ENCODE measurements around the gene IFNA13.
"Not testable (repeated sequence)": the region's sequence is repeated elsewhere in the genome, so short reads cannot be mapped to it uniquely, and the experiment has no call there.

IFNA13 gene

DNA sequence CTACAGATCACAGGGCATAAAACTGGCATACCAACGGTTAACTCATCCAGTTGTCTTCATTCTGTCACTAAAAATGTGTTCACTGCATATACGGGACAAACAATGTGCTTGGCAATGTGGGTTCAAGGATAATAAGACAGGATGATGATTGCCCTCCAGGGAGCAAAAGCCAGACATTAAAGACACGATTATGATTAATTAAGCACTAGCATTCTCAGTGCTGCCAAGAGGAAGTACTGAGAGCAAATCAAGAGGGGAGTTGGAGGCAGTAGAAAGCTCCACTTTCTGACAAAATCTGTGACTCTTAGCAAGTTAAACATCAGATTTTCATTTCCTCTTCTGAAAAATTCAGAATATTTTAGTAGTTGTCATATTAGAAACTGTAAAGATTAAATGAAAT lies 32.1 kb upstream of the IFNA13 start:
- H3K27ac ChIP-seq (ENCODE audit: low read depth in 2 of 2, low read length in 2 of 2), result no peak overlapping the region
- H3K9ac ChIP-seq (ENCODE audit: low read depth in 1 of 2, low read length in 2 of 2), result no peak overlapping the region
- H3K4me3 ChIP-seq (ENCODE audit: low read length in 2 of 2), result no peak overlapping the region
- H3K27me3 ChIP-seq (ENCODE audit: control insufficient read depth in 2 of 2, insufficient read depth in 2 of 2, low read length in 2 of 2), result peaks cover 17 to 31% of the 10 kb centered on the region in 2 donors
- H3K36me3 ChIP-seq (ENCODE audit: control insufficient read depth in 2 of 2, insufficient read depth in 2 of 2, low read length in 2 of 2), result no peaks in the 10 kb centered on the region
- no peaks in the 10 kb centered on the region for H3K9me3 ChIP-seq (ENCODE audit: control insufficient read depth in 2 of 2, low read length in 2 of 2)
- peaks cover 6 to 12% of the 10 kb centered on the region in 2 donors for H3K4me1 ChIP-seq (ENCODE audit: control insufficient read depth in 2 of 2, insufficient read depth in 2 of 2, low read length in 2 of 2)

DNA sequence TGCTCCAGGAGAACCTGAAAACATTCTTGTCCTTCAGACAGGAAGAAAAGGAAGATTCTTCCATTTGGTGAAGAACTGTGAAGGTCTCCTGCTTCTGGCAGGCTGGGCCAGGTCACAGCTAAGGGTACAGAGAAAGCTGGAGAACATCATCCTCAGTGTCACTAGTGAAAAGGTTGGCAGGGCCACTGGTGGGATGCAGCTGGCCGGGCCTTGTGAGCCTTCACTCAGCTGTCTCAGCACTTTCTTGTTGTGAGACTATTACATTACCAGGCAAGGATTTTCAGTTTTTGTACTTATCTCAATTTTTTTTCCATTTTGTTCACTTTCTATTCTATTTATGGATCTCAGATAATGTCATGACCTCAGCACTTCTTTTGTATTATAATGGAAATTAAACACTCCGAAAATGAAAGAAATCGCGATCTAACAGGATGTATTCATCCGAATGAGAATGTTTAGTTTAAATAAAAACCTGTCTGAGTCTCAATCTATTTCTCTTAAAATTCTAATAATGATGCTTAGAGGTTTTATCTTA lies 31.2 kb upstream of the IFNA13 start:
- no peaks in the 10 kb centered on the region for H3K36me3 ChIP-seq (ENCODE audit: control insufficient read depth in 2 of 2, insufficient read depth in 2 of 2, low read length in 2 of 2)
- no peak overlapping the region for H3K4me3 ChIP-seq (ENCODE audit: low read length in 2 of 2)
- no peak overlapping the region for H3K27ac ChIP-seq (ENCODE audit: low read depth in 2 of 2, low read length in 2 of 2)
- peaks cover 6 to 12% of the 10 kb centered on the region in 2 donors for H3K4me1 ChIP-seq (ENCODE audit: control insufficient read depth in 2 of 2, insufficient read depth in 2 of 2, low read length in 2 of 2)
- H3K9me3 ChIP-seq (ENCODE audit: control insufficient read depth in 2 of 2, low read length in 2 of 2), result no peaks in the 10 kb centered on the region
- H3K27me3 ChIP-seq (ENCODE audit: control insufficient read depth in 2 of 2, insufficient read depth in 2 of 2, low read length in 2 of 2), result peaks cover 19 to 35% of the 10 kb centered on the region in 2 donors
- H3K9ac ChIP-seq (ENCODE audit: low read depth in 1 of 2, low read length in 2 of 2), result no peak overlapping the region

DNA sequence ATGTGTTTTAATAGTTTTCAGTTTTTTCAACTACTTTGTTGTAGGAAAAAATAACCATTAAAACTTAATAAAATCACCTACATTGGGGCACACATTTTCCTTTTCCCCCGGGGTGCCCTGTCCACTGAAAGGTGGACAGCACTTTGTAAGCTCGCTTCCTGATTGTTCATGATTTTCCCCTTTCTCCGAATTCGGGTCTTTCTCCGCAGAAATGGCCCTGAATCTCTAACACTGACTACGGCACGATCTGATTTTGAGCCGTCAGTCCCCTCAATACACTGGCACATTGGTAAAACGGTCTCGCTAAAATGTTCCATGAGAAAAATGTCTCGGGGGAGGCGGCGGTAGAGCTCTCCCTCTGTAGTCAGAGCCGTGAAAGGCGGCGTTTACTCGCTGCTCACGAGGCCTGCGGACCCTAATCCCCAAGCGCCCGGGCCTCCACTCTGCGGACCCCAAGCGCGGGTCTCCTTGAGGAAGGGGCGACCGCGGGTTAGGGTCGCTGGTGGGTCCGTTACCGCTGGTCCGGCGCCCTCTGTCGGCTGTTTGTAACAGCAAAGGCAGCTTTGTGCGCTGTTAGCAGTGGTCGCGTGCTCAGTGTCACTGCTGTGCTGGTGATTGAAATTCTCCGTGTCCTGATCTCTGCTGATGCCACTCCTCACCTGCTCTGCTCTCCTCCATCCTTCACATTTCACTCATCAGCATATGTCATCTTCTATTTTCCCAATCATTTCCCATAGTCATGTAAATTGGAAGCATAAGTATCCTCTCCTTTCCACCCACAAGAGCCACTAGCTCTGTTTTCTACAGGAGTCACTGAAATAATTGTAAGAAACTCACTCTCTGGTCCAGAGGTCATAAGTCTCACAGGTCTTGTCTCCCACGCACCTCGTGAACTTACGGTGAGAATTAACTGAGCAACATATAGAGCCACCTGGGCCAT lies 28.2 kb upstream of the IFNA13 start:
- Histone ChIP-seq H3K4me1 (ENCODE audit: control insufficient read depth in 2 of 2, insufficient read depth in 2 of 2, low read length in 2 of 2) (peaks cover 0 to 6% of the 10 kb centered on the region in 2 donors), H3K9ac (ENCODE audit: low read depth in 1 of 2, low read length in 2 of 2) (peak overlapping the region; percentile 5 to 21), H3K9me3 (ENCODE audit: control insufficient read depth in 2 of 2, low read length in 2 of 2) (no peaks in the 10 kb centered on the region), H3K4me3 (ENCODE audit: low read length in 2 of 2) (peak overlapping the region; percentile 55 to 65), H3K36me3 (ENCODE audit: control insufficient read depth in 2 of 2, insufficient read depth in 2 of 2, low read length in 2 of 2) (no peaks in the 10 kb centered on the region), H3K27me3 (ENCODE audit: control insufficient read depth in 2 of 2, insufficient read depth in 2 of 2, low read length in 2 of 2) (peaks cover 24 to 42% of the 10 kb centered on the region in 2 donors), H3K27ac (ENCODE audit: low read depth in 2 of 2, low read length in 2 of 2) (no peak overlapping the region)

DNA sequence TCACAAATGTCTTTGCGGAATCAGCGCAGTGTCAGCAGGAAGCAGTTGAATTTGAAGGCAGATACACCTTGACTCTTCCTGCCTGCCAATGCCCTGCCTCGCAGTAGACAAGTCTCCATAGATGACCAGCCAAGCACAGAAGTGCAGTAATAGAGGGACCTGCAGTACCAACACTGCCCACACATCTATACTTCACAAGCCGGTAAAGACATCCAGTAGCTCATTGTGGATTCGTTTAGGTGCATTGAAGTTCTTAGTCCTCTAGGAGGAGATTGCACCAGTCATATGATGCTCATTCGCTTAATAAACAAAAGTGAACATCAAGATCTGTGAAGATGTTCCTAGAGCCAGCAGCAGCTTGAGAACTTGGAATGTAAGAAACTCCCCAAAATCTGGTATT lies 24.4 kb upstream of the IFNA13 start:
- Histone ChIP-seq H3K27ac (ENCODE audit: low read depth in 2 of 2, low read length in 2 of 2) (no peak overlapping the region), H3K4me1 (ENCODE audit: control insufficient read depth in 2 of 2, insufficient read depth in 2 of 2, low read length in 2 of 2) (peaks cover 0 to 6% of the 10 kb centered on the region in 2 donors), H3K9ac (ENCODE audit: low read depth in 1 of 2, low read length in 2 of 2) (no peak overlapping the region), H3K27me3 (ENCODE audit: control insufficient read depth in 2 of 2, insufficient read depth in 2 of 2, low read length in 2 of 2) (peaks cover 24 to 42% of the 10 kb centered on the region in 2 donors), H3K9me3 (ENCODE audit: control insufficient read depth in 2 of 2, low read length in 2 of 2) (no peaks in the 10 kb centered on the region), H3K4me3 (ENCODE audit: low read length in 2 of 2) (no peak overlapping the region), H3K36me3 (ENCODE audit: control insufficient read depth in 2 of 2, insufficient read depth in 2 of 2, low read length in 2 of 2) (no peaks in the 10 kb centered on the region)

DNA sequence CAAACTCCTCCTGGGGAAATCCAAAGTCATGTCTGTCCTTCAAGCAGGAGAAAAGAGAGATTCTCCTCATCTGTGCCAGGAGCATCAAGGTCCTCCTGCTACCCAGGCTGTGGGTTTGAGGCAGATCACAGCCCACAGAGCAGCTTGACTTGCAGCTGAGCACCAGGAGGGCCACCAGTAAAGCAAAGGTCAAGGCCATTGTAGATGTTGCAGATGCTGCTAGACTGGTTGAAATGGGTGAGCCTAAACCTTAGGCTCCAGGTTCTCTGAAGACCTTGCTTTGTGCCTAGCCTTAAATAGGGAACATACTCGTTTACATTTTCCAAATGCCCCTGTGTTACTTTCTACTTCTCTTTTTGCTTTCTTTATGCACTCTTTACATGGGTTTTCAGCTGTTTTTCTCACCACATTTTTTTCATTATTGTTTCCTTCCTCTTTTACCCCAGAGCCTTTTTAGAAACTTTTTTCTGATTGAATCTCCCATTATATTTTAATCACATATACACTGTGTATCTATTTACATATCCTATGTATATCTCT lies 17.3 kb upstream of the IFNA13 start, which contains the start of gene IFNA2:
Gene IFNA2 (minus strand): TSS at position 268 of the 540 bp plus-strand sequence. CDS start 69 bp downstream, at position 199.
- H3K27me3 ChIP-seq (ENCODE audit: control insufficient read depth in 2 of 2, insufficient read depth in 2 of 2, low read length in 2 of 2), result peaks cover 3 to 4% of the 10 kb centered on the region in 2 donors
- H3K4me1 ChIP-seq (ENCODE audit: control insufficient read depth in 2 of 2, insufficient read depth in 2 of 2, low read length in 2 of 2), result no peaks in the 10 kb centered on the region
- no peak within 1 kb of the TSS for H3K4me3 ChIP-seq (ENCODE audit: low read length in 2 of 2)
- H3K36me3 ChIP-seq (ENCODE audit: control insufficient read depth in 2 of 2, insufficient read depth in 2 of 2, low read length in 2 of 2), result no peaks in the 10 kb centered on the region
- H3K27ac ChIP-seq (ENCODE audit: low read depth in 2 of 2, low read length in 2 of 2), result no peak within 1 kb of the TSS
- no peak within 1 kb of the TSS for H3K9ac ChIP-seq (ENCODE audit: low read depth in 1 of 2, low read length in 2 of 2)
- no peaks in the 10 kb centered on the region for H3K9me3 ChIP-seq (ENCODE audit: control insufficient read depth in 2 of 2, low read length in 2 of 2)

DNA sequence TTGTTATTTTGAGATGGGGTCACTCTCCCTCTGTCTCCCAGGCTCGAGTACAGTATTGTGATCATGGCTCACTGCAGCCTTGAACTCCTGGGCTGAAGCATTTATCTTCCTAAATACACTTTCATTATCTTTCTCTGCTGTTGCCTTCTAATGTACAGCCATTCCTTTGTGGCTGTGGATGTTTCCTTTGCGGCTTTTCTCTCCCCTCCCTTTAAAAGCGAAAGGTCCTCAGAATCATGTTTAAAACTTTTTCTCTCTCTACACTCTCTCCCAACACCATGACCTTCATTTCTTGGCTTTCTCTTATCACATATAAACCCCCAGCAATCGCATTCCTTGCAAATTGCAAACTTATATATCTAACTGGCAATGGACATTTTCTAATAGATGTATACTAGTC lies 15.8 kb upstream of the IFNA13 start:
- Histone ChIP-seq H3K27me3 (ENCODE audit: control insufficient read depth in 2 of 2, insufficient read depth in 2 of 2, low read length in 2 of 2) (peaks cover 0 to 4% of the 10 kb centered on the region in 2 donors), H3K4me1 (ENCODE audit: control insufficient read depth in 2 of 2, insufficient read depth in 2 of 2, low read length in 2 of 2) (no peaks in the 10 kb centered on the region), H3K4me3 (ENCODE audit: low read length in 2 of 2) (no peak overlapping the region), H3K9ac (ENCODE audit: low read depth in 1 of 2, low read length in 2 of 2) (no peak overlapping the region), H3K27ac (ENCODE audit: low read depth in 2 of 2, low read length in 2 of 2) (no peak overlapping the region), H3K36me3 (ENCODE audit: control insufficient read depth in 2 of 2, insufficient read depth in 2 of 2, low read length in 2 of 2) (no peaks in the 10 kb centered on the region), H3K9me3 (ENCODE audit: control insufficient read depth in 2 of 2, low read length in 2 of 2) (no peaks in the 10 kb centered on the region)

DNA sequence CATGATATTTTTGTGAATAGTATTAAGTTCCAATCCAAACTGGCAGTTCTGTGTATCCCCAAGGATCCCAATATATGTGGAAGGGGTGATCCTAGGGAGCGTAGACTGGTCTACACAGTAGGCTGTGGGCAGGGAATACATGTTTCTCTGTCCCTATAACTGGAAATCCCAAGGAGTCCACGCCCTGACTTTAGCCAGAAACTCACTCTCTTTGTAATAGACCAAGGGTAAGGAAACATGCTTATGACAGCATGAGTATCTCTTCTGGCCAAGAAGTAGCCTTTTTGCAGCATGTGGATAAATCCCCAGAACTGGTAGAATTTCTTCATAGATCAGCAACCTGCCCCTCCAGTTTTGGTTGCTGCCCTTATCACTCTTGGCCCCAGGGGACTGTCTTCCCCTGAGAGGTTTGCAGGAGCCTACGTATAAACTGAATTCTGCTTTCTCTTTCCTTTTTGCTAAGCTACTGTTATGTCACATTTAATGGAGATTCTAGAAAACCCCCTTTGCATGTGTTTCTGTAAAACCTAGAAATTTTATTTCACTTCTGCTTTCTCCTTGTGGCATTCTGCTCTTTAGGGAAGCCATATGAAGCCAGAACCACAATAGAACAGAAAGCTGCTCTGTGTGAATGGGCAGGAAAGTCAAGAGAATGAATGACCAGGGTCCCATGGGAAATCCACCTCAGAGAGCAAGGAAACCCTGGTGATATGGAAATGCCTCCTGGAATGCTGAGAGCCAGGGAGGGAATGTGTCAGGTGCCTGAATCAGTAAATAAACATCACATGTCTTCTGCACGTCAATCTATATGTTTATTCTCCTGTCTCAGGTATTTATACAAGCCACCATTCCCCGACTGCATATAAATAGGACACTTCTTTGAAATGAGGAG lies 13.8 kb upstream of the IFNA13 start:
- no peak overlapping the region for H3K9ac ChIP-seq (ENCODE audit: low read depth in 1 of 2, low read length in 2 of 2)
- H3K4me1 ChIP-seq (ENCODE audit: control insufficient read depth in 2 of 2, insufficient read depth in 2 of 2, low read length in 2 of 2), result no peaks in the 10 kb centered on the region
- no peaks in the 10 kb centered on the region for H3K9me3 ChIP-seq (ENCODE audit: control insufficient read depth in 2 of 2, low read length in 2 of 2)
- H3K36me3 ChIP-seq (ENCODE audit: control insufficient read depth in 2 of 2, insufficient read depth in 2 of 2, low read length in 2 of 2), result no peaks in the 10 kb centered on the region
- no peak overlapping the region for H3K4me3 ChIP-seq (ENCODE audit: low read length in 2 of 2)
- no peaks in the 10 kb centered on the region for H3K27me3 ChIP-seq (ENCODE audit: control insufficient read depth in 2 of 2, insufficient read depth in 2 of 2, low read length in 2 of 2)
- no peak overlapping the region for H3K27ac ChIP-seq (ENCODE audit: low read depth in 2 of 2, low read length in 2 of 2)

DNA sequence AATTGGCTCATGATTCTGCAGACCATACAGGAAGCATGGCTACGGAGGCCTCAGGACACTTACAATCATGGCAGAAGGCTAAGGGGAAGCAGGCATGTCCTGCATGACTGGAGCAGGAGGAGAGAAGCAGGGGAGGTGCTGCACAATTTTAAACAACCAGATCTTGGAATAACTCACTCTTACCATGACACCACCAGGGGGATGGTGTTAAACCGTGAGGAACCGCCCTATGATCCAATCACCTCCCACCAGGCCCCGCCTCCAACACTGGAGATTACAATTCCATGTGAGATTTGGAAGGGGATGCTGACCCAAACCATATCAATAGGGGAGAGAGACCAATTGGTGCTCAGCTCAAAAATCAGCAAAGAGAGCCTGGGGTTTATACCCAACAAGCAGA lies 3.6 kb upstream of the IFNA13 start:
- H3K4me1 ChIP-seq (ENCODE audit: control insufficient read depth in 2 of 2, insufficient read depth in 2 of 2, low read length in 2 of 2); H3K9me3 ChIP-seq (ENCODE audit: control insufficient read depth in 2 of 2, low read length in 2 of 2); H3K27ac ChIP-seq (ENCODE audit: low read depth in 2 of 2, low read length in 2 of 2); H3K4me3 ChIP-seq (ENCODE audit: low read length in 2 of 2); H3K9ac ChIP-seq (ENCODE audit: low read depth in 1 of 2, low read length in 2 of 2); H3K36me3 ChIP-seq (ENCODE audit: control insufficient read depth in 2 of 2, insufficient read depth in 2 of 2, low read length in 2 of 2); H3K27me3 ChIP-seq (ENCODE audit: control insufficient read depth in 2 of 2, insufficient read depth in 2 of 2, low read length in 2 of 2): not testable (repeated sequence)

DNA sequence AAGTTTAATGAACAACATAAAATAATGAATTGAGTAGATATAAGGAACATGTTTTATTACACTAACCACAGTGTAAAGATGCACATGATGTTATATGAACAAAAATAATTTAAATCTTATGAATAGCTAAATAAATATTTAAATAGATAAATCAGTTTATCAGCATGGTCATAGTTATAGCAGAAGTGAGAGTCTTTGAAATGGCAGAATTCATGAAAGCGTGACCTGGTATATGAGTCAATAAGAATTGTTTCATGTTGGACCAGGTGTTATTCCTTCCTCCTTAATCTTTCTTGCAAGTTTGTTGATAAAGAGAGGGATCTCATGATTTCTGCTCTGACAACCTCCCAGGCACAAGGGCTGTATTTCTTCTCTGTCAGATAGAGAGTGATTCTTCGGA lies 688 bp downstream of the IFNA13 start:
- not testable (repeated sequence) for H3K4me3 ChIP-seq (ENCODE audit: low read length in 2 of 2)

More for the DNA sequence above, 688 bp downstream of the IFNA13 start:
- not testable (repeated sequence) for H3K9me3 ChIP-seq (ENCODE audit: control insufficient read depth in 2 of 2, low read length in 2 of 2); H3K4me1 ChIP-seq (ENCODE audit: control insufficient read depth in 2 of 2, insufficient read depth in 2 of 2, low read length in 2 of 2); H3K9ac ChIP-seq (ENCODE audit: low read depth in 1 of 2, low read length in 2 of 2); H3K36me3 ChIP-seq (ENCODE audit: control insufficient read depth in 2 of 2, insufficient read depth in 2 of 2, low read length in 2 of 2); H3K27me3 ChIP-seq (ENCODE audit: control insufficient read depth in 2 of 2, insufficient read depth in 2 of 2, low read length in 2 of 2); H3K27ac ChIP-seq (ENCODE audit: low read depth in 2 of 2, low read length in 2 of 2)

Measured in mucosa of rectum (tissue), 2 donors.